HPDE6-E6E7 (cell line): Measurements from ENCODE around the gene SPP2.

Experiments
- DNase-seq: peaks from one replicate; pipeline ENCODE4 v3.0.0; 2011; ENCODE audit warnings: missing footprints; ENCODE audit errors: extremely low spot score

SPP2 gene

DNA sequence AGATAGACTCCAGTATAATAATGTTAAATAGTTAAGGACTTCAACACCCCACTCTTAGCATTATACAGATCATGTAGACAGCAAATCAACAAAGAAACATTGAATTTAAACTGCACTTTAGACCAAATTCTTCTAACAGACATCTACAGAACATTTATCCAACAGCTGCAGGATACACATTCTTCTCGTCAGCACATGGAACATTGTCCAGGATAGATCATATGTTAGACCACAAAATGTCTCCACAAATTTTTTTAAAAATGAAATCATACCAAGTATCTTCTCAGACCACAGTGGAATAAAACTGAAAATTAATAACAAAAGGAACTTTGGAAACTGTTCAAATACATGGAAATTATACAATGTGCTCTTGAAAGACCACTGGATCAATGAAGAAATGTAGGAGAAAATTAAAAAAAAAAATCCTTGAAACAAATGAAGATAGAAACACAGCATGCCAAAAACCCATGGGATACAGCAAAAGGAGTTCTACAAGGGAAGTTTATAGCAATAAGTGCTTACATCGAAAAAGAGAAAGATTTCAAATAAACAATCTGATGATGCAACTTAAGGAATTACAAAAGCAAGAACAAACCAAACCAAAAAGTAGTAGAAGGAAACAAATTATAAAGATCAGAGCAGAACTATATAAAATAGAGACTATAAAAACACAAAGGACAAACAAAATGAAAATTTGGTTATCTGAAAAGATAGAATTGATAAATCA, 12.3 kb upstream of the SPP2 start:
- no peak for DNase-seq

- DNase-seq: no peak
Measured at GRCh38 chr2:234044157-234044556, 6.3 kb upstream of the SPP2 start.

GRCh38 chr2:234046521-234046920, 4.0 kb upstream of the SPP2 start:
- DNase-seq: no peak

- DNase-seq: no peak
Measured at GRCh38 chr2:234047361-234047760, 3.1 kb upstream of the SPP2 start.

DNA sequence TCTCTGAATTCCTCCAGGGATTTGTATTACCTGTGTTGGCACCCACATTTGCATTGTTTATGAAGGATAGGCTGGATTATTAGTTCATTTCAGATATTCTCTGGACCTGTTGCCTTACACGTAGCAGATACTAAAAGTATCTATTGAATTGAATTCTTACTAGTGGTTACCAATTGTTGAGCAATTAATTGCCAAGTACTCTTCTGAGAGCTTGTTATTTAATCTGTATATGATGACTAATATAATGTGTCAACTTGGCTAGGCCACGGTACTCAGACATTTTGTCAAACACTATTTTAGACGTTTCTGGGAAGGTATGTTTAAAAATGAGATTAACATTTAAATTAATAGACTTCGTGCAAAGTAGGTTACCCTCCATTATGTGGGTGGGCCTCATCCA, 2.5 kb upstream of the SPP2 start:
- DNase-seq: no peak

GRCh38 chr2:234051374-234052070, 1.0 kb downstream of the SPP2 start:
- no peak for DNase-seq

DNA sequence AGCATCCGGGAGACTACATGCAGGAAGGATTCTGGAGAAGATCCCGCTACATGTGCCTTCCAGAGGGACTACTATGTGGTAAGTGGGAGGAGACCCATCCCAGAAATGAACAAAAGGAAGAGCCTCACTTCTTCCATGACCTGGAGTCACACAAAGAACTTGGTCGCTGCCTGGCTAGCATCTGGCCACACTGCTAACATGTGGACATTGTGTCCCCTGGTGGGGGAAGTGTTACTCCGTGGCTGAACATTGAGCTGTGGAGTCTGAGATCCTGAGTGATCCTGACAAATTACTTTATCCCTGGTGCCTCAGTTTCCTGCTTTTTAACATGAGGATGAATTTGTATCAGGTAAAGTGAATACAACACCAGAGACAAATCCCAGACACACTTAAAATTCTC, 8.4 kb downstream of the SPP2 start:
- no peak for DNase-seq

- no peak for DNase-seq
Measured at GRCh38 chr2:234060236-234060635, 9.7 kb downstream of the SPP2 start.

- DNase-seq: no peak
Measured at GRCh38 chr2:234061624-234062257, 11.2 kb downstream of the SPP2 start.

- DNase-seq: no peak
Measured at GRCh38 chr2:234066587-234066986, 16.1 kb downstream of the SPP2 start.

DNA sequence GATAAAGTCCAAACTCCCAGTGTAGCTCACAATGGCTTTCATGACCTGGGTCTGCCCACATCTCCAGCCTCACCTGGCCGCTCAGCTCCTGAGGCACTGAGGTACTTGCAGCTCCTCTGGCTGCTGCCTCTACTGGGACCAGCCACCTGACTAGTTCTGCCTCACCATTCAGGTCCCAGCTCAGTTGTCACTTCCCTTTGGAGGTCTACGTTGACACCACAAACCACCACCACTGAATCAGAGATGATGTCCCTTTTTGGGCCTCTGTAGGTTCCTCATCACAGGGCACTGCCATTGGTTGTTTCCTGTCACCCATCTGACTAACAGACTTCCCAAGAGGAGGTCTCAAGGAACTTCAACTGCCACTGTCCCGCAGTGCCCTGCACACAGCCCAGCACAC, 21.2 kb downstream of the SPP2 start:
- no peak for DNase-seq

DNA sequence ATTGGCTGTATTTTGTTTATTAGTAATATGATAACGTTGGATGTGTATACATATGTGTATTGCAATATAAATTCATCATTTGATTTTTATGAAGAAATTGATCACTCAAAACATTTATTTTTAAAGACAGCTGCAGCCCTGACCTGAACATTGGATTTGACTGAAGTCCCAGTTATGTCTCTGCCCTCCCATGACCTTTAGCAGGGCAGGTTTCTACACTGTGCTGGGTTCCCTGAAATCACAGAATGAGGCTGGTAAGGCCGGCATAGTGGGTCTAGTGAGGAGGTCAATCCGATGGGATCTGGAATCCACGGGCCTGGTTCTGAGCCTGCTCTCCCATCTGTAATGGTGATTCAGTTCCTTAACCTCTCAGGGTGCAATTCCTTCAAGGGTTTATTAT, 22.0 kb downstream of the SPP2 start:
- no peak for DNase-seq

DNA sequence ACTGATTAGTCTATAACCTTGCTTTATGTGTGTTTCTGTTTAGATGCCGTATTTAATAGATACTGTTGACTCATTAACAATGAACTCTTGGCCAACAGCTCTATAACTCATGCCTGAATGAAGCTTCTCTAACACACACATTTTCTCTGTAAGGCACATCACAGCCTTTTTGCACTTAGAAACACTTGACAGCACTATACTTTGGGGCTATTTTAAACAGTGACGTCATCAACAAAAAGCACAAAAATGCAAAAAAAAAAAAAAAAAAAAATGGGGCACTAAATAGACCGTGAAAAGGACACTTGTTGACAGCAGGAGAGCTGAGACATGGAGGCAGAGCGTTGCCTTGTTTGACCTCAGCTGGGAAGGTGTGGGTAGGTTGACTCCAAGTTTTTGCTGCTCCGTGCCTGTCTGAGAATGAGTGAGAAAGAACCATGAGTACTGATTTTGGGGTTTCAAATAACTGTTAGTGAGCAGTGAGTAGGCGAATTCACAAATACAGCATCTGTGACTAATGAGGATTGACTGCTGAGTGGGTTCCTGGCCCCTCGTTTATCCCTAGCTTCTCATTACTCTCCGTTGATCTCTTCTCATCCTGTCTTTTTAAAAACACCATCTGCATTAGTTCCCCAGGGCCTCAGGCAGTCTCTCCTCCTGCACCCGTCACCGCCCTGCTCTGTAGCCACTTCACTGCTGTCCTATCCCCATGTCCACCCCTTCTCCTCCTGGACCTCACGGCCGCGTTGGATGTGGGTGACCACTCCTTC, 24.4 kb downstream of the SPP2 start:
- no peak for DNase-seq

GRCh38 chr2:234075518-234075915, 25.0 kb downstream of the SPP2 start:
- DNase-seq: no peak

- DNase-seq: no peak
Measured at GRCh38 chr2:234075947-234076346, 25.4 kb downstream of the SPP2 start.

DNA sequence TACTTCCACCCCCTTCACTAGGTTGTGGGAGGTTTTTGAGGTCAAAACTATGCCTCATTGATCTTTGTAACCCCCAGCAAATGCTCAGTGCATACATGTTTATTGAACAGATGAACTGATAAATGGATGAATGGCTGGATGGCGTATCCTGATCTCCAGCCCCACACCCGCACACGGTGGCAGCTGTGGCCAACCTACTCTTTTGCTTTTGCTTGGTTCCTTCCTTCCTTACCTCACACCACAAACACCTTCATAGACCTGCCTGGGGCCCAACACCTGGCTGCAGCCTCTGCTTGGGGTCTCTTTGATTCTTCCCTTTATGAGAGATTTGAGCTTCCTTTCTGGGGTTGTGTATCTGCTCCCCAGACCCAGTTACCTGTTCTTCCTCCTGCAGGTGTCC, 25.9 kb downstream of the SPP2 start:
- no peak for DNase-seq

DNA sequence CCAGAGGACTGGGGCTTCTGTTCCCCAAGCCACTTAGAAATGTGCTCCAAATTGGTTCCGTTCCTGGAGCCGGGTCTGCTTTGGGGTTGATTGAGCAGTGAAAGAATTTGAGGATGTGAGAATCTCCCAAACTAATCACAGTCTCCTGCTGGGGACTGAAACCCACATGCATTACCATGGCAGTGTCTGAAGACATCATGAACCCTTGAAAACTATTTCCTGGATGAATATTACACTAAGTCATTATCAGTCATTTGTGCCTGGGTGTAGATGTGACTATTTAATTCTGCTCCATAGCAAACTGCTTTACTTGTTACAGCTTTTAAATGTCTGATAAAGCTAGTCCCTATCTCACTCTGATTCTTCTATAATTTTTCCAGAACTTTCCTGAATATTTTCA, 27.6 kb downstream of the SPP2 start:
- DNase-seq: no peak

GRCh38 chr2:234081970-234082822, 31.7 kb downstream of the SPP2 start:
- DNase-seq: no peak

- no peak for DNase-seq
Measured at GRCh38 chr2:234083572-234084348, 33.3 kb downstream of the SPP2 start.

GRCh38 chr2:234091432-234091879, 41.0 kb downstream of the SPP2 start:
- peak; percentile 16 for DNase-seq

DNA sequence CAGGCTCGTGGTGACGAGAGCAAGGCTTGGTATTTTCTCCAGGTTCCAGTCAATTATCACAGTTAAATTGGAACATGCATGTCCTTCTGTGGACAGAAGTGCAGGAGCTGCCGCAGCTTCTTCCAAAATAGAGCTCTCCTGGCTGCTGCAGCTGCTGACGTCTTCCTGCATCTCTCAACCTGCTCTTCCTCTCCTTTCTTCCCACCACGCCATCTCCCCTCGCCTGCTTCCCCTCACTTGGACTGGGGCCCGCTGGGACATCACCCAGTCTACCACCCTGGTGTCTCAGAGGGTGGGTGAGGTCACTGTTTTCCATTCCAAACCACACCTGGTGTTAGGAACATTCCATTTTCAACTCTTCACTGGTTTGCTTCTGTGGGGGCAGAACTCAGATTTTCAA, 41.4 kb downstream of the SPP2 start:
- DNase-seq: no peak
